CD14-positive monocyte (primary cell): Measurements from ENCODE around the gene SLC22A1. TPM values are rescaled to one million over a fixed set of nuclear protein-coding genes. Genes with fewer than 3 reads are reported as not detected.

ENCODE experiments used
- DNase-seq, 3 donors: peaks; one replicate each; pipeline ENCODE4 v3.0.0-alpha.2; 2011 to 2022
- H2AFZ ChIP-seq: 2 replicates; pipeline ENCODE4 v1.6.0; 2012; ENCODE audit warnings: mild to moderate bottlenecking, low read depth, low read length, inconsistent platforms; ENCODE audit not compliant: insufficient read depth, poor library complexity, severe bottlenecking
- H3K27ac ChIP-seq, 2 donors: 1 replicate in 1 of 2; 2 replicates in 1 of 2; pipeline ENCODE4 v1.5.1; 2012 to 2013; ENCODE audit warnings: low read length in 2 of 2, control low read depth in 1 of 2, inconsistent platforms in 1 of 2, low read depth in 1 of 2, mild to moderate bottlenecking in 1 of 2
- H3K27me3 ChIP-seq, 2 donors: one replicate each; pipeline versions ENCODE4 v1.6.0 to v1.6.1; 2011 to 2013; ENCODE audit warnings: low read length in 2 of 2; ENCODE audit not compliant: control insufficient read depth in 2 of 2, insufficient read depth in 2 of 2
- H3K36me3 ChIP-seq, 2 donors: replicated peaks in 1 of 2; 1 replicate in 1 of 2; 2 replicates in 1 of 2; pipeline versions ENCODE4 v1.5.1 to v1.6.1; 2012 to 2013; ENCODE audit warnings: low read length in 2 of 2, control low read depth in 1 of 2, inconsistent platforms in 1 of 2, mild to moderate bottlenecking in 1 of 2; ENCODE audit not compliant: insufficient read depth in 2 of 2, control insufficient read depth in 1 of 2
- H3K4me1 ChIP-seq, 2 donors: 1 replicate in 1 of 2; 2 replicates in 1 of 2; pipeline versions ENCODE4 v1.5.1 to v1.6.1; 2012 to 2013; ENCODE audit warnings: low read length in 2 of 2, control low read depth in 1 of 2, inconsistent platforms in 1 of 2, mild to moderate bottlenecking in 1 of 2, moderate library complexity in 1 of 2; ENCODE audit not compliant: insufficient read depth in 2 of 2, control insufficient read depth in 1 of 2
- H3K4me2 ChIP-seq: replicated peaks from 2 replicates; pipeline ENCODE3; 2012; ENCODE audit warnings: low read length, moderate library complexity, mild to moderate bottlenecking; ENCODE audit not compliant: poor library complexity, severe bottlenecking; ENCODE audit errors: extremely low read depth
- H3K4me3 ChIP-seq, 3 experiments: fragments of 200-600 bp in 1 of 3; sonication (generic) in 1 of 3; replicated peaks in 1 of 3; 1 replicate in 2 of 3; 2 replicates in 1 of 3; pipeline ENCODE4 v1.5.1; 2011 to 2013; ENCODE audit warnings: low read length in 3 of 3, mild to moderate bottlenecking in 3 of 3, control low read depth in 2 of 3, low read depth in 2 of 3, inconsistent platforms in 1 of 3, moderate library complexity in 1 of 3
- H3K79me2 ChIP-seq: 2 replicates; pipeline ENCODE4 v1.6.0; 2012; ENCODE audit warnings: mild to moderate bottlenecking, control low read depth, inconsistent platforms, low read length, moderate library complexity; ENCODE audit not compliant: insufficient read depth
- H3K9ac ChIP-seq: 2 replicates; pipeline ENCODE4 v1.6.0; 2017; ENCODE audit warnings: low read length, mild to moderate bottlenecking; ENCODE audit not compliant: insufficient read depth, poor library complexity, severe bottlenecking
- H3K9me3 ChIP-seq, 2 donors: replicated peaks in 1 of 2; 1 replicate in 1 of 2; 2 replicates in 1 of 2; pipeline versions ENCODE4 v1.5.1 to v1.6.1; 2012 to 2013; ENCODE audit warnings: low read length in 2 of 2, control low read depth in 1 of 2; ENCODE audit not compliant: control insufficient read depth in 1 of 2, insufficient read depth in 1 of 2
- H4K20me1 ChIP-seq: 2 replicates; pipeline ENCODE4 v1.6.0; 2012; ENCODE audit warnings: mild to moderate bottlenecking, low read length, control low read depth, moderate library complexity; ENCODE audit not compliant: insufficient read depth
- H3K27ac Mint-ChIP-seq, 7 donors: one replicate each; pipeline ENCODE4 v1.8.0; 2020; ENCODE audit warnings: mild to moderate bottlenecking in 7 of 7, mixed read lengths in 7 of 7, moderate library complexity in 6 of 7, inconsistent platforms in 2 of 7
- H3K27me3 Mint-ChIP-seq, 3 donors: one replicate each; pipeline ENCODE4 v1.8.0; 2021 to 2022; ENCODE audit warnings: low read depth in 3 of 3, mild to moderate bottlenecking in 3 of 3, mixed read lengths in 3 of 3, moderate library complexity in 3 of 3, inconsistent platforms in 1 of 3
- H3K36me3 Mint-ChIP-seq, 2 donors: one replicate each; pipeline ENCODE4 v1.8.0; 2020; ENCODE audit warnings: mixed read lengths in 2 of 2, inconsistent platforms in 1 of 2, mild to moderate bottlenecking in 1 of 2
- H3K4me1 Mint-ChIP-seq: one replicate; pipeline ENCODE4 v1.8.0; 2020; ENCODE audit warnings: mild to moderate bottlenecking, mixed read lengths
- H3K4me3 Mint-ChIP-seq, 2 donors: one replicate each; pipeline ENCODE4 v1.8.0; 2020; ENCODE audit warnings: mild to moderate bottlenecking in 2 of 2, mixed read lengths in 2 of 2, moderate library complexity in 1 of 2
- H3K9me3 Mint-ChIP-seq, 7 donors: one replicate each; pipeline ENCODE4 v1.8.0; 2020 to 2022; ENCODE audit warnings: mixed read lengths in 7 of 7, mild to moderate bottlenecking in 6 of 7, moderate library complexity in 6 of 7, inconsistent platforms in 2 of 7
- WGBS: methylation state at CpG from one replicate; pipeline ENCODE4 v1.1.5; 2013; ENCODE audit warnings: missing lambda C conversion rate; ENCODE audit not compliant: insufficient coverage; 5-methylcytosine and 5-hydroxymethylcytosine counted together
- intact Hi-C, 2 donors: fragments of 100-400 bp; cut with micrococcal nuclease; formaldehyde crosslinking; loops; one replicate each; pipeline versions ENCODE4 v1.15.0 to v1.15.1; 2023
- polyA plus RNA-seq, 3 donors: library from polyadenylated mRNA; depleted of rRNA in 1 of 3; unstranded in 2 of 3; stranded (reverse) in 1 of 3; fragments of 300-500 nt in 2 of 3; fragments of >200 nt in 1 of 3; fragmentation: Illumina TruSeq in 2 of 3; gene quantifications; 1 replicate in 2 of 3; 2 replicates in 1 of 3; pipeline ENCODE4 v1.2.3, GENCODE V29; 2012 to 2021
- small RNA-seq: library from RNA; depleted of rRNA; stranded (forward); fragments of <200 nt; gene quantifications from one replicate; pipeline ENCODE3, GENCODE V24; 2012; ENCODE audit warnings: low read depth; ENCODE audit not compliant: insufficient read length
- TF ChIP-seq, protein P1 (sequence below): fragments of 200-600 bp; IDR thresholded peaks from one replicate; pipeline ENCODE4 v1.8.0; 2022; ENCODE audit warnings: antibody characterized with exemption, mild to moderate bottlenecking

The SLC22A1 gene
- polyA plus RNA-seq, 3 donors, result 0.36 to 0.48 TPM; not detected in 1

DNA sequence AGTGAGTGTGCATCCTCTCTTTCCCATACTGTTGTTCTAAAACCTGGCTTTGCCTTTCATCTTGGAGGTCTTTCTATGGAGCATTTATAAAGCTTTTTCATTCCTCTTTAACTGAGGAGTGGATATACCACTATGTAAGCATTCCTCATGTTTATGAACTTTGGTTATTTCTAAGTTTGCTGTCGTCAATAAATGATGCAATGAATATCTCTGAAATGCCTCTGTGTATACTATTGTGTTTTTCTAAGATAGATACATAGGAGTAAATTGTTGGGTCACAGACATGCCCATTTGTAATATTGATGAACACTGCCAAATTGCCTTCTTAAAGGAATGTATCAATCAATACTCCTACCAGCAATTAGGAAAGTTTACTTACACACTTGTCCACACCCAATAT, 83.1 kb downstream of the SLC22A1 start:
- no peaks in the 10 kb centered on the region for H3K4me1 Mint-ChIP-seq
- H3K27ac ChIP-seq, result no peak overlapping the region
- H3K27me3 ChIP-seq, result no peaks in the 10 kb centered on the region
- peaks cover 0 to 7% of the 10 kb centered on the region in 2 donors for H3K9me3 ChIP-seq
- H3K79me2 ChIP-seq, result no peaks in the 10 kb centered on the region
- H3K4me2 ChIP-seq, result no peak overlapping the region
- H2AFZ ChIP-seq, result no peak overlapping the region
- H3K27me3 Mint-ChIP-seq, result peaks cover 0 to 7% (median 4%) of the 10 kb centered on the region in 3 donors
- no peaks in the 10 kb centered on the region for H3K36me3 Mint-ChIP-seq
- peaks cover 6 to 17% (median 10%) of the 10 kb centered on the region in 7 donors for H3K9me3 Mint-ChIP-seq
- no peaks in the 10 kb centered on the region for H4K20me1 ChIP-seq
- H3K36me3 ChIP-seq, result no peaks in the 10 kb centered on the region
- H3K4me3 ChIP-seq, result no peak overlapping the region
- TF ChIP-seq, protein P1, sequence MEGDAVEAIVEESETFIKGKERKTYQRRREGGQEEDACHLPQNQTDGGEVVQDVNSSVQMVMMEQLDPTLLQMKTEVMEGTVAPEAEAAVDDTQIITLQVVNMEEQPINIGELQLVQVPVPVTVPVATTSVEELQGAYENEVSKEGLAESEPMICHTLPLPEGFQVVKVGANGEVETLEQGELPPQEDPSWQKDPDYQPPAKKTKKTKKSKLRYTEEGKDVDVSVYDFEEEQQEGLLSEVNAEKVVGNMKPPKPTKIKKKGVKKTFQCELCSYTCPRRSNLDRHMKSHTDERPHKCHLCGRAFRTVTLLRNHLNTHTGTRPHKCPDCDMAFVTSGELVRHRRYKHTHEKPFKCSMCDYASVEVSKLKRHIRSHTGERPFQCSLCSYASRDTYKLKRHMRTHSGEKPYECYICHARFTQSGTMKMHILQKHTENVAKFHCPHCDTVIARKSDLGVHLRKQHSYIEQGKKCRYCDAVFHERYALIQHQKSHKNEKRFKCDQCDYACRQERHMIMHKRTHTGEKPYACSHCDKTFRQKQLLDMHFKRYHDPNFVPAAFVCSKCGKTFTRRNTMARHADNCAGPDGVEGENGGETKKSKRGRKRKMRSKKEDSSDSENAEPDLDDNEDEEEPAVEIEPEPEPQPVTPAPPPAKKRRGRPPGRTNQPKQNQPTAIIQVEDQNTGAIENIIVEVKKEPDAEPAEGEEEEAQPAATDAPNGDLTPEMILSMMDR, result no peak
- no CpG with 5 or more reads among the region's 1 CpG for WGBS
- H3K4me1 ChIP-seq, result no peaks in the 10 kb centered on the region
- H3K9ac ChIP-seq, result no peak overlapping the region
- no peak for DNase-seq
- no peak overlapping the region for H3K4me3 Mint-ChIP-seq
- no peak overlapping the region for H3K27ac Mint-ChIP-seq
- intact Hi-C loops, result no loop called here

DNA sequence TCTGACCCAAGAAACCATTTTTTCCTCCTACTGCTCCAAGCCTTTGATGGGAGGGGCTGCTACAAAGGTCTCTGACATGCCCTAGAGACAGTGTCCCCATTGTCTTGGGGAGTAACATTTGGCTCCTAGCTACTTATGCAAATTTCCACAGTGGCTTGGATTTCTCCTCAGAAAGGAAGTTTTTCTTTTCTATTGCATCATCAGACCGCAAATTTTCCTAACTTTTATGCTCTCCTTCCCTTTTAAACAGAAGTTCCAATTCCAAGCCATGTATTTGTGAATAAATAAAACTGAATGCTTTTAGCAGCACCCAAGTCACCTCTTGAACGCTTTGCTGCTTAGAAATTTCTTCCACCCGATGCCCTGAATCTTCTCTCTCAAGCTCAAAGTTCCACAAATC, 86.0 kb downstream of the SLC22A1 start:
- Histone ChIP-seq H3K9me3 (peaks cover 0 to 7% of the 10 kb centered on the region in 2 donors), H3K4me2 (no peak overlapping the region), H3K4me3 (no peak overlapping the region), H3K27me3 (no peaks in the 10 kb centered on the region), H3K79me2 (no peaks in the 10 kb centered on the region), H3K36me3 (no peaks in the 10 kb centered on the region), H2AFZ (no peak overlapping the region), H3K27ac (no peak overlapping the region), H3K4me1 (no peaks in the 10 kb centered on the region), H4K20me1 (no peaks in the 10 kb centered on the region), H3K9ac (no peak overlapping the region)
- Mint-ChIP-seq H3K27ac (no peak overlapping the region), H3K4me3 (no peak overlapping the region), H3K36me3 (no peaks in the 10 kb centered on the region), H3K27me3 (peaks cover 0 to 3% (median 2%) of the 10 kb centered on the region in 3 donors), H3K4me1 (no peaks in the 10 kb centered on the region), H3K9me3 (peaks cover 10 to 16% (median 11%) of the 10 kb centered on the region in 7 donors)
- intact Hi-C loops, result no loop called here
- 100% methylated on average over 2 of the region's 3 CpGs for WGBS
- no peak for DNase-seq
- TF ChIP-seq, protein P1, result no peak

Small RNAs within 50 kb of the gene (small RNA-seq; reads per million reads assigned to genes)
- gene AL645733.1, result not detected

Other genes starting within 250 kb of the SLC22A1 start
- gene MAS1, start 230.8 kb upstream of the SLC22A1 start, polyA plus RNA-seq, result not detected
- gene IGF2R, start 152.7 kb upstream of the SLC22A1 start, polyA plus RNA-seq, result 10 to 100 TPM in 1 of 3 donors, 1 to 10 TPM in 2; 6.9 to 44.8 (median 8.2) TPM
- not detected for gene SLC22A2, start 137.0 kb downstream of the SLC22A1 start, polyA plus RNA-seq
- gene SLC22A3, start 226.6 kb downstream of the SLC22A1 start, polyA plus RNA-seq, result not detected